ENCODE data around the gene TMPRSS4. TPM values are rescaled to one million over a fixed set of nuclear protein-coding genes. Genes with fewer than 3 reads are reported as not detected.

The TMPRSS4 gene
- total RNA-seq, 1 experiment from 2014 or later: not detected

- Histone ChIP-seq H2BK15ac (ENCODE audit: low read depth, low read length) (no peak overlapping the region), H3K27ac (ENCODE audit: insufficient read length, low read depth, low read length) (no peak overlapping the region), H3K79me2 (ENCODE audit: insufficient read depth, low read length) (no peaks in the 10 kb centered on the region), H3K18ac (ENCODE audit: insufficient read length, low read depth, low read length) (no peak overlapping the region), H4K8ac (replicated peaks; ENCODE audit: insufficient read length, low read depth, low read length) (no peak overlapping the region), H2BK12ac (ENCODE audit: insufficient read length, low read depth, low read length) (no peak overlapping the region), H3K79me1 (ENCODE audit: insufficient read depth, low read depth, low read length, poor library complexity, severe bottlenecking) (no peaks in the 10 kb centered on the region), H3K27me3 (ENCODE audit: insufficient read depth, low read length) (no peaks in the 10 kb centered on the region), H3K23ac (ENCODE audit: insufficient read length, low read depth, low read length) (no peak overlapping the region), H2BK5ac (ENCODE audit: insufficient read length, low read length) (no peak overlapping the region), H2BK20ac (ENCODE audit: low read depth, low read length, poor library complexity, severe bottlenecking) (no peak overlapping the region), H3K9ac (ENCODE audit: extremely low read depth, insufficient read length, low read length) (no peak overlapping the region), H3K4me1 (ENCODE audit: insufficient read depth, low read length) (peaks cover 3% of the 10 kb centered on the region; the same call in 1 of the 2 replicates), H3T11ph (ENCODE audit: low read length) (no peak overlapping the region), H3K56ac (ENCODE audit: insufficient read length, low read depth, low read length) (no peak overlapping the region), H3K23me2 (ENCODE audit: insufficient read length, low read depth, low read length, poor library complexity, severe bottlenecking) (no peaks in the 10 kb centered on the region), H2AK5ac (ENCODE audit: insufficient read length, low read length) (no peak overlapping the region), H3K4ac (ENCODE audit: low read depth, low read length) (no peak overlapping the region), H2AFZ (ENCODE audit: low read length) (no peak overlapping the region), H4K5ac (ENCODE audit: insufficient read length, low read depth, low read length) (no peak overlapping the region), H3K9me3 (ENCODE audit: control insufficient read depth, low read depth, low read length) (no peaks in the 10 kb centered on the region), H3K4me2 (ENCODE audit: insufficient read depth, insufficient read length, low read length) (no peak overlapping the region), H2BK120ac (ENCODE audit: low read depth, low read length, poor library complexity, severe bottlenecking) (no peak overlapping the region), H4K91ac (ENCODE audit: insufficient read length, low read depth, low read length) (no peak overlapping the region), H3K14ac (ENCODE audit: insufficient read depth, low read length) (no peak overlapping the region), H4K20me1 (ENCODE audit: control insufficient read depth, insufficient read depth, insufficient read length) (no peaks in the 10 kb centered on the region)
- no peaks in the 10 kb centered on the region for H3K9me3 Mint-ChIP-seq
- H3K4me3 Mint-ChIP-seq: no peak overlapping the region
- H3K27ac Mint-ChIP-seq: no peak overlapping the region
- DNase-seq: no peak
- no CpG with 5 or more reads among the region's 3 CpGs for WGBS (ENCODE audit: extremely low coverage, insufficient read length, low lambda C conversion rate)
- peaks cover 20% of the 10 kb centered on the region for H3K27me3 Mint-ChIP-seq (ENCODE audit: low read depth)
- H3K36me3 Mint-ChIP-seq (ENCODE audit: insufficient read depth in 1 of 3, low read depth in 3 of 3): no peaks in the 10 kb centered on the region
- TF ChIP-seq CTCF (conservative IDR thresholded peaks at IDR 0.05): no peak
- H3K4me1 Mint-ChIP-seq: peaks cover 19 to 32% of the 10 kb centered on the region in 2 experiments
Measured at GRCh38 chr11:118100691-118101232, 23.9 kb downstream of the TMPRSS4 start.
